Measurements from ENCODE around the gene SPACA4.

SPACA4 gene

DNA sequence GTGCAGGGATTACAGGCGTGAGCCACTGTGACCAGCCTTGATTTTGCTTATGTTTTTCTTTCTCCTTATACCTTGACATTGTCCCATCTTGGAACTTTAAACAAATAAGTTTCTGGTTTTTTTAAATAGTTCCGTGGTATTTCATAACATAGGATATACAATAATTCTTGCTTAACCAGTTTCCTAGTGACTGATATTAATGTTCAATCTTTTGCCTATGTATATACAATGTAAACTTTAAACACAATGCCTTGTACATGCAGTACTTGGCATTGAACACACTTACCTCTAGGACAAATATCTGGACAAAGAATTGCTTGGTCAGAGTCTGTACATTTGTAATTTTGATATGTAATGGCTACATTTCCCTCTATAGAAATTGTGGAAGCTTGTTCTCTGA is 24.4 kb upstream of the SPACA4 start:
- no peak overlapping the region for H3K27ac Mint-ChIP-seq
- H3K4me3 Mint-ChIP-seq, result no peak overlapping the region
- H3K27me3 Mint-ChIP-seq, result peaks cover 3% of the 10 kb centered on the region
- peaks cover 4% of the 10 kb centered on the region for H3K4me1 Mint-ChIP-seq
- peaks cover 4% of the 10 kb centered on the region for H3K36me3 Mint-ChIP-seq
- ATAC-seq (ENCODE audit: low read depth), result no peak
- H3K9me3 Mint-ChIP-seq, result peaks cover 3% of the 10 kb centered on the region
- DNase-seq (ENCODE audit: low spot score in 2 of 2), result no peak

DNA sequence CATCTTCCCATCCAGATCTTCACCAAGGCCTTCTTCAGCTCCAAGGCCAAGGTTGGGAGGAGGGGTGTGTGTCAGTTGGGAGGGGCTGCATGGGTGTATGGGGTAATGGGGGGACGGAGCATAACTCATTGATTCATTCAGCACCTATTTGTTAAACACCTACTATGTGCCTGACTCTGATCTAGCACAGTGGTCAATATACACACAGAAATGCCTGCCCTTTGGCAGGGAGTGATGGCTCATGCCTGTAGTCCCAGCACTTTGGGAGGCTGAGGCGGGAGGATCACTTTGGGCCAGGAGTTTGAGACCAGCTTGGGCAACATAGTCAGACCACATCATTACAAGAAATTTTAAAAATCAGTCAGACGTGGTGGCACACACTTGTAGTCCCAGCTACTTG is 19.2 kb upstream of the SPACA4 start:
- no peak for ATAC-seq (ENCODE audit: low read depth)
- no peak overlapping the region for H3K27ac Mint-ChIP-seq
- peaks cover 4% of the 10 kb centered on the region for H3K36me3 Mint-ChIP-seq
- H3K4me1 Mint-ChIP-seq, result peaks cover 16% of the 10 kb centered on the region
- peaks cover 5% of the 10 kb centered on the region for H3K9me3 Mint-ChIP-seq
- peaks cover 6% of the 10 kb centered on the region for H3K27me3 Mint-ChIP-seq
- no peak for DNase-seq (ENCODE audit: low spot score in 2 of 2)
- H3K4me3 Mint-ChIP-seq, result no peak overlapping the region

DNA sequence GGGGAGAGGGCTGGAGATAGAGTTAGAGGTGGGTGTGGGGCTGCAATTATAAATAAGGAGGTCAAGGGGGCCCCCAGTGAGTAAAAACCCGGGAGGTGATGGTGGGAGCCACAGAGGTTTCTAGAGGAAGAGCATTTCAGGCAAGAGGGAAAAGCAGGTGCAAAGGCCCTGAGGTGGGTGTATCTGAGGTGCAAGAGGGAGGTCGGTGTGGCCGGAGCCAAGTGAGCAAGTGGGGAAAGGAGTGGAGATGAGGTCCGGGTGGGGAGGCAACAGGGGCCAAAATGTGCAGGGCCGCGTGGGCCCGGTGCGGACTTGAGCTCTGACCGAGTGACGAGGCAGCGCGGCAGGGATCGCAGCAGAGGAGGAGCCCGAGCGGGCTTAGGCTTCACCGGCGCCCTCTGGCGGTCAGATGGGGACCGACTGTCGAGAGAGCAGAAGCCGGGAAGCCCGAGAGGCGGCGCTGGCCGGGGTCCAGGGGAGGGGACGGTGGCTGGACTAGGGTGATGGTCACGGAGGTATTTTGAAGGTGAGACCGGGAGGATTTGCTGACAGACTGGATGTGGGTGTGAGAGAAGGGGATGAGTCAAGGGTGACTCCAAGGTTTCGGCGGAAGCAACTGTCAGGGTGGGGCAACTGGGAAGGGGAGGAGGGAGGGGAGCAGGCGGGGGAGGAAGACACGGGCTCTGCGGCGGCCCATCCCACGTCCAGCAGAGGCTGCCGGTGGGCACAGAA is 17.7 kb upstream of the SPACA4 start:
- Mint-ChIP-seq H3K27ac (peak overlapping the region; percentile 71), H3K9me3 (peaks cover 5% of the 10 kb centered on the region), H3K36me3 (peaks cover 4% of the 10 kb centered on the region), H3K4me3 (peak overlapping the region; percentile 89), H3K4me1 (peaks cover 19% of the 10 kb centered on the region), H3K27me3 (peaks cover 6% of the 10 kb centered on the region)
- DNase-seq (ENCODE audit: low spot score in 2 of 2), result peak; percentile 88 to 94
- ATAC-seq (ENCODE audit: low read depth), result peak; percentile 91

DNA sequence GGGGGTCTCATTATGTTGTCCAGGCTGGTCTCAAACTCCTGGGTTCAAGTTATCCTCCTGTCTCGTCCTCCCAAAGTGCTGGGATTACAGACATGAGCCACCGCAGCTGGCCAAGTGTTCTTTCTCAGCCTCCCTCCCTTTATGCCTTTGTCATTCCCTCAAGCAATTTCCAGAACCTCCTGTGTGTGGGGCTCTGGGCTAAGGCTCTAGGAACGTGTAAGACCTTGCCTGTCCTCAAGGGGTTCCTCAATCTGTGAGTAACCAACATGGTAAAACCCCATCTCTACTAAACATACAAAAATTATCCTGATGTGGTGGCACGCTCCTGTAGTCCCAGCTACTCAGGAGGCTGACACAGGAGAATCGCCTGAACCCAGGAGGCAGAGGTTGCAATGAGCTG is 15.5 kb upstream of the SPACA4 start:
- Mint-ChIP-seq H3K4me3 (peak overlapping the region; percentile 5), H3K27me3 (peaks cover 3% of the 10 kb centered on the region), H3K4me1 (peaks cover 17% of the 10 kb centered on the region), H3K9me3 (peaks cover 2% of the 10 kb centered on the region), H3K36me3 (no peaks in the 10 kb centered on the region), H3K27ac (no peak overlapping the region)
- no peak for DNase-seq (ENCODE audit: low spot score in 2 of 2)
- ATAC-seq (ENCODE audit: low read depth), result no peak

DNA sequence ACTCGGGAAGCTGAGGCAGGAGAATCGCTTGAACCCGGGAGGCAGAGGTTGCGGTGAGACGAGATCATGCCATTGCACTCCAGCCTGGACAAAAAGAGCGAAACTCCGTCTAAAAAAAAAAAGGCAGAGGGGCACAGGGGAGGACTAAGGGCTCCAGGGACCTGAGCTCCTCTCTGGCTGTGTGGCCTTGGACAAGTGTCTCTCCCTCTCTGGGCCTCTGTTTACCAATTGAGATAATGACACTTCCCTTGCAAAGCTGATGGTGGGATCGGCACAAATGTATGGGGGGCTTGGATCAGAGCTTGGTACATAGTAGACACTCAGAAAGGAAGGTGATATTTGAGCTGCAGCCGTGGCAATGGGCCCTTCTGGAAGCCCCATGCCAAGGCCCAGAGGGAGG is 11.4 kb upstream of the SPACA4 start:
- ATAC-seq (ENCODE audit: low read depth), result no peak
- peaks cover 2% of the 10 kb centered on the region for H3K36me3 Mint-ChIP-seq
- H3K9me3 Mint-ChIP-seq, result no peaks in the 10 kb centered on the region
- no peak overlapping the region for H3K27ac Mint-ChIP-seq
- H3K4me3 Mint-ChIP-seq, result peak overlapping the region; percentile 30
- H3K27me3 Mint-ChIP-seq, result peaks cover 5% of the 10 kb centered on the region
- no peak for DNase-seq (ENCODE audit: low spot score in 2 of 2)
- peaks cover 13% of the 10 kb centered on the region for H3K4me1 Mint-ChIP-seq

DNA sequence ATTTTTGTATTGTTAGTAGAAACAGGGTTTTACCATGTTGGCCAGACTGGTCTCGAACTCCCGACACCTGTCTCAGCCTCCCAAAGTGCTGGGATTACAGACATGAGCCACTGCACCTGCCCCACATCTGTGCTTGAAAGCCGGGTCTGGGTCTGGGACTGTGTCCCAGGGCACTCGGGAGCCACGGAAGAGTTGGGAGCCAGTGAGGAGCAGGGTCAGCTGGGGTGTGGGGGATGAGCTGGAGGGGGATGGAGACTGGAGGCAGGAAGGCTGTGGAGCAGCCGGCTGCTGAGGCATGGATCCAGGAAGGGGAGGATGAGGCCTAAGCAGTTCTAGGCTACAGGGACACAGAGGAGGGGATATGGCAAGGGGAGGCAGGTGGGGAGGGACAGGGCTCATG is 10.7 kb upstream of the SPACA4 start:
- no peak overlapping the region for H3K27ac Mint-ChIP-seq
- H3K9me3 Mint-ChIP-seq, result no peaks in the 10 kb centered on the region
- peaks cover 2% of the 10 kb centered on the region for H3K36me3 Mint-ChIP-seq
- no peak overlapping the region for H3K4me3 Mint-ChIP-seq
- ATAC-seq (ENCODE audit: low read depth) (no peak), DNase-seq (ENCODE audit: low spot score in 2 of 2) (no peak)
- H3K4me1 Mint-ChIP-seq, result peaks cover 13% of the 10 kb centered on the region
- peaks cover 5% of the 10 kb centered on the region for H3K27me3 Mint-ChIP-seq

DNA sequence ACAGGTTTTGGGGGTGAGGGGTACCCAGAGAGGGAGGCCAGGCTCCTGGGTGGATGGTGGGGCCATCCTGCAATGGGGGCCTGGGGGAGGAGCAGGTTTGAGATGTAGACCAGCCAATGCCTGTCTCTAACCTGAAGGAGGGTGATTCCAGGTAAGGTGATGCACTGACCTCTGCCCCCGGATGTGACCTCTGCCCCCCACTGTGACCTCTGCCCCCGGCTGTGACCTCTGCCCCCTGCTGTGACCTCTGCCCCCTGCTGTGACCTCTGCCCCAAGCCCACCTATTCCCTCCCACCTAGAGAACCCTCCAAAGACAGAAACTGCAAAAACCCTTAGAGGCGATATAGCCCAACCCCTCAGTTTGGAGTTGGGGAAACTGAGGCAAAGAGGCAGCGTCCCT is 10.3 kb upstream of the SPACA4 start:
- H3K9me3 Mint-ChIP-seq, result no peaks in the 10 kb centered on the region
- DNase-seq (ENCODE audit: low spot score in 2 of 2) (no peak), ATAC-seq (ENCODE audit: low read depth) (no peak)
- H3K27ac Mint-ChIP-seq, result no peak overlapping the region
- H3K4me1 Mint-ChIP-seq, result peaks cover 13% of the 10 kb centered on the region
- no peak overlapping the region for H3K4me3 Mint-ChIP-seq
- peaks cover 2% of the 10 kb centered on the region for H3K36me3 Mint-ChIP-seq
- H3K27me3 Mint-ChIP-seq, result peaks cover 5% of the 10 kb centered on the region

DNA sequence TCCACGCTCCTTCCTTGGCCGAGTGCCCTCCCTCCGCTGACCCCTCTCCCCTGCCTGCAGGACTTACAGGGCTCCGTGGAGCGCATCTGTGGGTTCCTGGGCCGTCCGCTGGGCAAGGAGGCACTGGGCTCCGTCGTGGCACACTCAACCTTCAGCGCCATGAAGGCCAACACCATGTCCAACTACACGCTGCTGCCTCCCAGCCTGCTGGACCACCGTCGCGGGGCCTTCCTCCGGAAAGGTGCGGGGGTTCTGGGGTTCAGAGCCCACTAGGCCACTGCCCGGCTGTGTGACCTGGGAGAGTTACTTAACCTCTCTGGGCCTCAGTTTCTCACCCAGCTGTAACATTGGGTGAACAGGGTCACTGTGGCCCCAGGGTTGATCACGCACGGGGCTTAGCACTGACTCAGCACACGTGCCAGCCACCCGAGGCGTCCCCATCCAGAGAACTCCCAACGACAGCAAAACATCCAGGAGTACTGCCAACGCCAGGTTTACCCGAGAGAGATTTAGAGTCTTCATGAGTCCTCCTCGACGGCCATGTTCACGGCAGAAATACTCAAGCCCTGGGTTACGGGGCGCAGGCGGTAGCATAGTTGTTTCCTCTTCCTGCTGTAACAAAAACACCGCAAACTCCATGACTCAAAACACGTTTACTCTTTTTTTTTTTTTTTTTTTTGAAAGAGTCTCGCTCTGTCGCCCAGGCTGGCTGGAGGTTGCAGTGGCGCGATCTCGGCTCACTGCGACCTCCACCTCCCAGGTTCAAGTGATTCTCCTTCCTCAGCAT is 9.7 kb upstream of the SPACA4 start:
- Mint-ChIP-seq H3K27me3 (peaks cover 5% of the 10 kb centered on the region), H3K4me3 (peak overlapping the region; percentile 68), H3K9me3 (no peaks in the 10 kb centered on the region), H3K27ac (peak overlapping the region; percentile 76), H3K4me1 (peaks cover 11% of the 10 kb centered on the region), H3K36me3 (peaks cover 2% of the 10 kb centered on the region)
- peak; percentile 95 for ATAC-seq (ENCODE audit: low read depth)
- DNase-seq (ENCODE audit: low spot score in 2 of 2), result peak in 1 of 2 donors; percentile 44

DNA sequence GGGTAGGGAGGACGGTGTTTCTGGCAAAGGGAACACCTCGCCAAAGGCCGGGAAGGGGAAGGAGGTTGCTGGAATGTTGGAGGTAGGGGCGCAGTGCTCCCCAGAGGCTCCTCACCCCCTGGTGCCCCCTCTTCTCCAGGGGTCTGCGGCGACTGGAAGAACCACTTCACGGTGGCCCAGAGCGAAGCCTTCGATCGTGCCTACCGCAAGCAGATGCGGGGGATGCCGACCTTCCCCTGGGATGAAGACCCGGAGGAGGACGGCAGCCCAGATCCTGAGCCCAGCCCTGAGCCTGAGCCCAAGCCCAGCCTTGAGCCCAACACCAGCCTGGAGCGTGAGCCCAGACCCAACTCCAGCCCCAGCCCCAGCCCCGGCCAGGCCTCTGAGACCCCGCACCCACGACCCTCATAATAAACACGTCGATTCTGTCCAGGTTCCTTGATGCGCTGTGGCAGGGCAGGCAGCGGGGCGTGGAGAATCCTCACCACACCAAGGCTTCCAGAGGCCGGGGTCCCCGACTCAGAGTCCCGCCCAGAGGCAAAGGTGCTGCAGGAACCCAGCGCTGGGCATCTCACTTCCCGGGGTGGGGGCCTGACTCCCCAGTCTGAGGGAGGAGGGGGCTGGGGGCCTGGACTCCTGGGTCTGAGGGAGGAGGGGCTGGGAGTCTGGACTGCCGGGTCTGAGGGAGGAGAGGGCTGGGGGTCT is 7.4 kb upstream of the SPACA4 start:
- peak overlapping the region; percentile 42 for H3K27ac Mint-ChIP-seq
- H3K4me1 Mint-ChIP-seq, result peaks cover 8% of the 10 kb centered on the region
- ATAC-seq (ENCODE audit: low read depth) (no peak), DNase-seq (ENCODE audit: low spot score in 2 of 2) (no peak)
- peaks cover 5% of the 10 kb centered on the region for H3K27me3 Mint-ChIP-seq
- H3K9me3 Mint-ChIP-seq, result no peaks in the 10 kb centered on the region
- no peak overlapping the region for H3K4me3 Mint-ChIP-seq
- H3K36me3 Mint-ChIP-seq, result peaks cover 2% of the 10 kb centered on the region

DNA sequence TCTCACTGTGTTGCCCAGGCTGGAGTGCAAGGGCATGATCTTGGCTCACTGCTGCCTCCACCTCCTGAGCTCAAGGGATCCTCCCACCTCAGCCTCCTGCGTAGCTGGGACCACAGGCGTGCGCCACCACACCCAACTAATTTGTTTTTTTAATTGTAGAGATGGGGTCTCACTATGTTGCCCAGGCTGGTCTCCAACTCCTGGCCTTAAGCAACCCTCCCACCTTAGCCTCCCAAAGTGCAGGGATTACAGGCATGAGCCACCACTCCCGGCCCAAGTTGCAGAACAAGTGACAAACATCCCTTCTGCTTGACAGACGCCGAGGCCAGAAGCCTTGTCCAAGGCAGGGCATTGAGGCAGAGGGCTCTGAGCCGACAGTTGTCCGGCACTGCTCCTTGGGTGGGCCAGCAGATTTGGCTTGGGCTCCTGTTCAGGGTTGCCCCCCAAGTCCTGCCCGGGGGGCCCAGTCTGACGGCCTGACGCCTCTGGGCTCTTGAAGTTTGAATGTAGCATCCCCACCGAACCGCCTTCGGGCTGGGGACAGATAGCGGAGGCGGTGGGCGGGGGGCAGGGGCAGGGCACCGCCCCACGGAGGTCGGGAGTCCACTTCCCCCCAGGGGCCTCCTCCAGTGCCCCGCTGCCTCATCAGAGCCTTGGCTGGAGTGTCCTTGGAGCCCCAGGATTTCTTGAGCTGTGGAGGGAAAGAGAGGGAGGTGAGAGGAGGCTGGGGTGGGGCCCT is 5.7 kb upstream of the SPACA4 start:
- DNase-seq (ENCODE audit: low spot score in 2 of 2) (no peak), ATAC-seq (ENCODE audit: low read depth) (no peak)
- H3K27me3 Mint-ChIP-seq, result peaks cover 5% of the 10 kb centered on the region
- H3K27ac Mint-ChIP-seq, result no peak overlapping the region
- H3K9me3 Mint-ChIP-seq, result no peaks in the 10 kb centered on the region
- no peak overlapping the region for H3K4me3 Mint-ChIP-seq
- peaks cover 2% of the 10 kb centered on the region for H3K36me3 Mint-ChIP-seq
- H3K4me1 Mint-ChIP-seq, result peaks cover 6% of the 10 kb centered on the region

DNA sequence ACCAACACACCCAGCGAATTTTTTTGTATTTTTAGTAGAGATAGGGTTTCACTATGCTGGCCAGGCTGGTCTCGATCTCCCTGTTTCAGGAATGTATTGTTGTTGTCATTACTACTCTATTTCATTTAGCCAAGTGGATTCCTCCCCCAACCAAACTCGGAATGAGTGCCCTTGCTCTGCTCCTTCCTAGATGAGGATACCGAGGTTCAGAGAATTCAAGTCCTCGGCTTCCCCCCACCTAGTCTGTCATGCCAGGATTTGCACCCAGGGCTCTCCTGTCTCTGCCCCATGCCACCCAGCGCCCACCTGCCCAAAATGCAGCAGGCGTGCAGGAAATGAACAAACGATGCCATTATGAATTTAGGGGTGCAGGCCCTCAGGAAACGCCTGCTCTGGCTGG is 3.5 kb upstream of the SPACA4 start:
- Mint-ChIP-seq H3K36me3 (peaks cover 2% of the 10 kb centered on the region), H3K27ac (no peak overlapping the region), H3K9me3 (no peaks in the 10 kb centered on the region), H3K4me1 (peaks cover 3% of the 10 kb centered on the region), H3K4me3 (no peak overlapping the region), H3K27me3 (peaks cover 5% of the 10 kb centered on the region)
- ATAC-seq (ENCODE audit: low read depth) (no peak), DNase-seq (ENCODE audit: low spot score in 2 of 2) (no peak)

DNA sequence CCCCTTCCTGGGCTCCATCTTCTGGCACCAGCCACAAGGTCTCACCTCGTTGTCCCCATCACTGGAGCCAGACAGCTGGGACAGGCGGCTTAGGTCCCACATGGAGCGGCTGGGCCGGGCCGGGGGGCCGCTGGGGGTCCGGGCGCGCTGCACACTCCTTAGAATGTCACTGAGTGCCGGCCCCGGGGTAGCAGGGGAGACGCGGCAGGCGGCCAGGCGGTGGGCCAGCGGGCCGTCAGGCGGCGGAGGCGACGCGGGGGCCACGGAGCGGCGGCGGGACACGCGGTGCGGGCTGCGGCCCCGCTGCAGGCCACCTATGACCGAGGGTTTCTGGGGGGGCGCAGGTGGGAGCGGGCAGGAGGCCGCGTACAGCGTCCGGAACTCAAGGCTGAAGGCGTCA is 3.1 kb upstream of the SPACA4 start:
- Mint-ChIP-seq H3K9me3 (no peaks in the 10 kb centered on the region), H3K27ac (no peak overlapping the region)

DNA sequence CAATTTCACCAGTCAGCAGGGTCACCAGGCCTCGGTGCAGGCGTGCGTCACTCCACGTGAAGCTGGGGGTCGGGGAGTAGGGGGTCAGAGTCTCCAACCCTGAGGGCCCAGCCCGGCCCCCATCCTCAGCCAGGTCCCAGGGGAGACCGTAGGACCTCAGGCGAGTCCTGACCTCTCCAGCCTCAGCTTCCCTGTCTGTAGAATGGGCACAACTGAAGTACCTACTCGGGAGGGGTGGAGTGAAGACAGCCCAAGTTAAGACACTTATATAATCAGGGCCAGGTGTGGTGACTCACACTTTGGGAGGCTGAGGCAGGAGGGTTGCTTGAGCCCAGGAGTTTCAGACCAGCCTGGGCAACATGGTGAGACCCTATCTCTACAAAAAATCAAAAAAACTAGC is 2.7 kb upstream of the SPACA4 start:
- no peak overlapping the region for H3K4me3 Mint-ChIP-seq
- H3K27me3 Mint-ChIP-seq, result peaks cover 2% of the 10 kb centered on the region

More for the DNA sequence above, 3.1 kb upstream of the SPACA4 start:
- H3K4me1 Mint-ChIP-seq, result peaks cover 3% of the 10 kb centered on the region
- H3K36me3 Mint-ChIP-seq, result peaks cover 2% of the 10 kb centered on the region
- H3K27me3 Mint-ChIP-seq, result peaks cover 5% of the 10 kb centered on the region
- no peak for ATAC-seq (ENCODE audit: low read depth)
- no peak for DNase-seq (ENCODE audit: low spot score in 2 of 2)
- H3K4me3 Mint-ChIP-seq, result no peak overlapping the region

DNA sequence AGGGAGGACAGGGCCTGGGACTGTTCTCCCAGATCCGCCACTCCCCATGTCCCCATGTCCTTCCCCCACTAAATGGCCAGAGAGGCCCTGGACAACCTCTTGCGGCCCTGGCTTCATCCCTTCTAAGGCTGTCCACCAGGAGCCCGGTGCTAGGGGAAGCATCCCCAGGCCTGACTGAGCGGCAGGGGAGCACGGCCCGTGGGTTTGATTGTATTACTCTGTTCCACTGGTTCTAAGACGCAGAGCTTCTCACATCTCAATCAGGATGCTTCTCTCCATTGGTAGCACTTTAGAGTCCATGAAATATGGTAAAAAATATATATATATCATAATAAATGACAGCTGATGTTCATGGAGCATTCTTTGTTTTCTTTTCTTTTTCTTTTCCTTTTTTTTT is 815 bp downstream of the SPACA4 start:
- Mint-ChIP-seq H3K27ac (no peak overlapping the region), H3K9me3 (no peaks in the 10 kb centered on the region), H3K36me3 (no peaks in the 10 kb centered on the region), H3K4me3 (no peak overlapping the region), H3K27me3 (no peaks in the 10 kb centered on the region), H3K4me1 (peaks cover 5% of the 10 kb centered on the region)
- ATAC-seq (ENCODE audit: low read depth) (no peak), DNase-seq (ENCODE audit: low spot score in 2 of 2) (no peak)

More for the DNA sequence above, 2.7 kb upstream of the SPACA4 start:
- ATAC-seq (ENCODE audit: low read depth), result no peak
- Mint-ChIP-seq H3K27ac (no peak overlapping the region), H3K4me1 (peaks cover 3% of the 10 kb centered on the region), H3K36me3 (no peaks in the 10 kb centered on the region), H3K9me3 (no peaks in the 10 kb centered on the region)
- DNase-seq (ENCODE audit: low spot score in 2 of 2), result no peak

Measured in memory B cell (primary cell).